Progenitor cell of endocrine pancreas (in vitro differentiated cells): ENCODE results near the gene CKM. TPM values are rescaled to one million over a fixed set of nuclear protein-coding genes. Genes with fewer than 3 reads are reported as not detected.

Source experiments
- DNase-seq: peaks from one replicate; pipeline ENCODE4 v3.0.0; 2021; ENCODE audit warnings: low spot score; ENCODE audit not compliant: unreplicated experiment
- H3K27ac Mint-ChIP-seq: 2 replicates; pipeline ENCODE4 v1.8.0; 2021; ENCODE audit warnings: mild to moderate bottlenecking, moderate library complexity, mixed read lengths
- H3K27me3 Mint-ChIP-seq: 2 replicates; pipeline ENCODE4 v1.8.0; 2021; ENCODE audit warnings: mixed read lengths
- H3K36me3 Mint-ChIP-seq: 2 replicates; pipeline ENCODE4 v1.8.0; 2022; ENCODE audit warnings: mixed read lengths; ENCODE audit not compliant: insufficient read depth
- H3K4me1 Mint-ChIP-seq: 2 replicates; pipeline ENCODE4 v1.8.0; 2021; ENCODE audit warnings: low read depth, mixed read lengths
- H3K4me3 Mint-ChIP-seq: 2 replicates; pipeline ENCODE4 v1.8.0; 2021; ENCODE audit warnings: low read depth, mild to moderate bottlenecking, moderate library complexity, mixed read lengths
- H3K9me3 Mint-ChIP-seq: 2 replicates; pipeline ENCODE4 v1.8.0; 2021; ENCODE audit warnings: low read depth, mixed read lengths
- total RNA-seq: library from RNA; stranded (reverse); gene quantifications from 2 replicates; pipeline ENCODE4 v1.2.1, GENCODE V29; 2021
- TF ChIP-seq, protein P1 (sequence below): fragments of 200-600 bp; sonication (generic); IDR thresholded peaks from one replicate; pipeline ENCODE4 v1.5.0; 2021; ENCODE audit warnings: antibody characterized with exemption, mild to moderate bottlenecking; ENCODE audit not compliant: unreplicated experiment

CKM gene
- total RNA-seq, 1 donor from 2014 or later: not detected

DNA sequence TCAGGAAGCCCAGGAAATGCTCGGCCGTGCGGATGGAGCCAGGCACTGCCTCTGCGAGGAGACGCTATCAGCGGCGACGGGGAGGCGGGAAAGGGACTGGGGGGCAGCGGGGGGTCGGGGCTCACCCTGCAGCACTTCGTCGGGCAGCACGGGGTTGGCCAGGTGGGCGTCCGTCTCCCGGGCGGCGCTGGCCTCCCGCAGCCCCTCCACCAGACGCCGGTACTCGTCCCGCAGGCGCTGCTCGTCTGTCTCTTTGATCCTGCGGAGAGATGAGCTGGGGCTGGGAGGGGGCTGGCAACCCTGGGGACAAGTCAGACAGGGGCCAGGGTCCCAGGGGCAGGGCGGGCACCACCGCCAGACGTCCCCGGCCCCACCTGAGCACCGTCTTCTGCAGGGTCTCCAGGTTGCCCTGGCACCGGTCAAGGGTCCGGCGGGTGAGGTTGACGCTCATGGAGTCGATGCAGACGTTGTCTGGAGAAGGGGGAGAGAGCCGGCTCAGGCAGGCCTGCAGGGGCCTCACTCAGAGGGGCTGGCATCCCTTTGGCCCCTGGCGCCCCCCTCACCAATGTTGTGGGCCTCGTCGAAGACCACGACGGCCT lies 41.3 kb upstream of the CKM start:
- Mint-ChIP-seq H3K9me3 (no peaks in the 10 kb centered on the region), H3K36me3 (peaks cover 10% of the 10 kb centered on the region), H3K4me3 (no peak overlapping the region), H3K27ac (no peak overlapping the region), H3K27me3 (no peaks in the 10 kb centered on the region), H3K4me1 (peaks cover under 1% of the 10 kb centered on the region)
- TF ChIP-seq, protein P1, sequence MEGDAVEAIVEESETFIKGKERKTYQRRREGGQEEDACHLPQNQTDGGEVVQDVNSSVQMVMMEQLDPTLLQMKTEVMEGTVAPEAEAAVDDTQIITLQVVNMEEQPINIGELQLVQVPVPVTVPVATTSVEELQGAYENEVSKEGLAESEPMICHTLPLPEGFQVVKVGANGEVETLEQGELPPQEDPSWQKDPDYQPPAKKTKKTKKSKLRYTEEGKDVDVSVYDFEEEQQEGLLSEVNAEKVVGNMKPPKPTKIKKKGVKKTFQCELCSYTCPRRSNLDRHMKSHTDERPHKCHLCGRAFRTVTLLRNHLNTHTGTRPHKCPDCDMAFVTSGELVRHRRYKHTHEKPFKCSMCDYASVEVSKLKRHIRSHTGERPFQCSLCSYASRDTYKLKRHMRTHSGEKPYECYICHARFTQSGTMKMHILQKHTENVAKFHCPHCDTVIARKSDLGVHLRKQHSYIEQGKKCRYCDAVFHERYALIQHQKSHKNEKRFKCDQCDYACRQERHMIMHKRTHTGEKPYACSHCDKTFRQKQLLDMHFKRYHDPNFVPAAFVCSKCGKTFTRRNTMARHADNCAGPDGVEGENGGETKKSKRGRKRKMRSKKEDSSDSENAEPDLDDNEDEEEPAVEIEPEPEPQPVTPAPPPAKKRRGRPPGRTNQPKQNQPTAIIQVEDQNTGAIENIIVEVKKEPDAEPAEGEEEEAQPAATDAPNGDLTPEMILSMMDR: no peak
- no peak for DNase-seq

DNA sequence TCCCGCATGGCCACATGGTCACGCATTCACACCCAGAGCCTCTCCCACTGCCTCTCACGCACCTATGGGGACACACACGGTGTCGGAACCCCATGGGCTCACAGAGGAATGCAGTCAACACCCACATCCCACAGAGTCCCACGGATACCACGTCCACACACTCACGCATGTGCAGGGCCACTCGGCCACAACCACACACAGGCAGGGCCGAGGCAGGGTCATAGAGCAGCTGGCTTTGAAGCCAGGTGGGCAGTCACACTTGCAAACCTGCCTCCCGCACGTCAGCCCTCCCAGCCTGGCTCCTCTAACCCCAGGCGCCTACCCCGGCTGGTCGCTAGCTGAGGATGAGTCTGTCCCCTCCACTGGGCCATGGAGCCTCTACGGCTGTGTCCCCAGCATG lies 39.6 kb upstream of the CKM start:
- no peaks in the 10 kb centered on the region for H3K4me1 Mint-ChIP-seq
- H3K27ac Mint-ChIP-seq: no peak overlapping the region
- H3K36me3 Mint-ChIP-seq: peaks cover 17% of the 10 kb centered on the region
- H3K27me3 Mint-ChIP-seq: no peaks in the 10 kb centered on the region
- no peak for DNase-seq
- TF ChIP-seq, protein P1: no peak
- H3K4me3 Mint-ChIP-seq: no peak overlapping the region
- H3K9me3 Mint-ChIP-seq: no peaks in the 10 kb centered on the region

DNA sequence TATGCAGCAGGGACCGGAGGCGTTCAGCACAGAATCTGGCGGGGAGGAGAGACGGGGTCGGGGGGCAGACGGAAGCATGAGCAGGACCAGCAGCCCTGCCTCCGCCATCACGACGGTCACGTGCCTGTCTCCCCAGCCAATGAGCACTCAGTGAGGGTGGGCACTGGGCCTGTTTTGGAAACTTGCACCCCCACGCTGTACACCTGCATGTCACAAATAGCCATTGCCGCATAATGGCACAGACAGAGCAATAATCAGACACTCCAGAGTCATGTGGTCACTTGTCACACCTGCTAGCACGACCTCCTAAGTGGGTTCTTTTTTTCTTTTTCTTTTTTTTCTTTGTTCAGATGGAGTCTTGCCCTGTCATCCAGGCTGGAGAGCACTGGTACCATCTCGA lies 38.9 kb upstream of the CKM start:
- Mint-ChIP-seq H3K9me3 (no peaks in the 10 kb centered on the region), H3K4me1 (no peaks in the 10 kb centered on the region), H3K36me3 (peaks cover 21% of the 10 kb centered on the region), H3K27ac (no peak overlapping the region), H3K4me3 (no peak overlapping the region), H3K27me3 (no peaks in the 10 kb centered on the region)
- TF ChIP-seq, protein P1: no peak
- DNase-seq: no peak

DNA sequence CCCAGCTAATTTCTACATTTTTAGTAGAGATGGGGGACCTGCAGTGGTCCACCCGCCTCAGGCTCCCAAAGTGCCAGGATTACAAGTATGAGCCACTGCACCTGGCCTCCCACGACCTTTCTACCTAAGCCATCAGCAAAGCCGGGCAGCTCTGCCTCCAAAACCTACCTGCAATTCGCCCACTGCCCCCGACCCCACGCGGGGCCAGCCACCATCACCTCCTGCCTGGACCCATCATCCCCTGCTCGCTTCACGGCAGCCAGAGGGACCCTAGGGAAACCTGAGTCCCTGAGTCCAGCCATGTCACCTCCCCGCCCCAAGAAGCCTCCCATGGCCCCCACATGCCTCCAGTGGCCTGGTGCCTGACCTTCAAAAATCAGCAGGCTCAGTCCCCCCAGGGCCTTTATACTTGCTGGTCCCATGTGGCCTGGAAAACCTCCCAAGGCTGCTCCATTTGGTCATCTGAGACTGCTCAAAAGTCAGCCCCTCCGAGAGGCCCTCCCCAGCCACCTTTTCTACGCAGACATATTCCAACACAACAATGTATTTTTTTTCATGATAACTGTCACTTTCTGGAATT lies 35.6 kb upstream of the CKM start:
- no peak overlapping the region for H3K4me3 Mint-ChIP-seq
- TF ChIP-seq, protein P1: no peak
- H3K9me3 Mint-ChIP-seq: no peaks in the 10 kb centered on the region
- DNase-seq: no peak
- peaks cover 30% of the 10 kb centered on the region for H3K36me3 Mint-ChIP-seq
- no peaks in the 10 kb centered on the region for H3K27me3 Mint-ChIP-seq
- H3K27ac Mint-ChIP-seq: no peak overlapping the region
- no peaks in the 10 kb centered on the region for H3K4me1 Mint-ChIP-seq

DNA sequence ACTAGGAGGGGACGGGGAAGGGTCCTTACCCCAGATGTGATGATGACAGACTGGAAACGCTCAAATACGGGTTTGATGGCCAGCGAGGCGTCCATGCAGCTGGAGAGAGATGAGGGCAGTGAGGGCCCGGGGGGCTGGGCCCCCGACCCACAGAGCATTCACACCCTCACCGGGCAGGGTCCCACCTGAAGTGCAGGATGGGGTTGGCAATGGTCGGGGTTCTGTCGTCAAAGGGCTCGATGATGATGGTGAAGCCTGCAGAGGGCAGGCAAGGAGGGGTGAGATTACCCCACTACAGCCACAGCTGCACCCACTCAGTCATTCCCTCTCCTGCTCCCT lies 34.7 kb upstream of the CKM start:
- Mint-ChIP-seq H3K36me3 (peaks cover 31% of the 10 kb centered on the region), H3K4me3 (no peak overlapping the region), H3K4me1 (no peaks in the 10 kb centered on the region), H3K27me3 (no peaks in the 10 kb centered on the region), H3K9me3 (no peaks in the 10 kb centered on the region), H3K27ac (peak overlapping the region; percentile 69)
- TF ChIP-seq, protein P1: no peak
- DNase-seq: no peak
